ENCODE measurements around the gene FKBP9. TPM values are rescaled to one million over a fixed set of nuclear protein-coding genes. Genes with fewer than 3 reads are reported as not detected.
"Not testable (repeated sequence)": the region's sequence is repeated elsewhere in the genome, so short reads cannot be mapped to it uniquely, and the experiment has no call there.

The FKBP9 gene
- not detected for total RNA-seq

GRCh38 chr7:32957326-32958045, at the start of gene FKBP9:
TSS of gene FKBP9 (plus strand) at chr7:32957440. CDS start at chr7:32957574, 134 bp downstream.
- DNase-seq, result no peak

DNA sequence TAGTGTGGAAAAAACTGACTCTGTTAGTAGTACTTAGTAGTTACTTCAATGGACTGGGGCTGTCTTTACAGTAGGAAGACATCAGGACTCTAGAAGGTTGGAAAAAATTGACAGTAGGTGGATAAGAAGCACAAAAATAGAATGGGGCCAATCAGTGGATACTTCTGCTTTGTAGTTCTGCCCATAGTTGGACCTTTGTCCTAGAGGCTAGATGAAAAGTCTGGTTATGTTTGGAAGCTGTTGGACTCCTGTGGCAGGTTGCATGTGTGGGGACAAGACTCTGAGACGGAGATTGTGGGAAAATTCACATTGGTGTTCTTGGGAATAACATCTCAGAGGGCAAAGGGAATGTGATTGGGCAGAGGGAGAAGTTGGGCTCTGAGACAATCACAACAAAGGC, 47.0 kb upstream of the FKBP9 start:
- DNase-seq, result no peak

DNA sequence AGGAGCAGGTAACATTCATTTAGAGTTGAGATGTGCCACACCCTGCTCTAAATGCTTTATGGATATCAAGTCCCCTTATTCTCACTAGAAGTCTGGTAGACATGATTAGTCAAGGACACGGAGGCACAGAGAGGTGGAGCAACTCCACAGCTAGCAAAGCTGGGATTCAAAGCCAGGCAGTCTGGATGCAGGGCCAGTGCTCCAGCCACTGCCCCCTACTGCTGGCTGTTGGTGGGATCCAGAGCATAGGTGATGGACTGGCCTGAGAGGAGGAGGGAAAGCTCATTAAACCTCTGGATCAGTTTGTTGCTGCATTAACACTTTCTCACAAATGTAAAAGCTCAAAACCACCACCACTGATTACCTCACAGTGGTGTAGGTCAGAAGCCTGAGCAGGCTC, 43.1 kb upstream of the FKBP9 start:
- DNase-seq, result no peak

DNA sequence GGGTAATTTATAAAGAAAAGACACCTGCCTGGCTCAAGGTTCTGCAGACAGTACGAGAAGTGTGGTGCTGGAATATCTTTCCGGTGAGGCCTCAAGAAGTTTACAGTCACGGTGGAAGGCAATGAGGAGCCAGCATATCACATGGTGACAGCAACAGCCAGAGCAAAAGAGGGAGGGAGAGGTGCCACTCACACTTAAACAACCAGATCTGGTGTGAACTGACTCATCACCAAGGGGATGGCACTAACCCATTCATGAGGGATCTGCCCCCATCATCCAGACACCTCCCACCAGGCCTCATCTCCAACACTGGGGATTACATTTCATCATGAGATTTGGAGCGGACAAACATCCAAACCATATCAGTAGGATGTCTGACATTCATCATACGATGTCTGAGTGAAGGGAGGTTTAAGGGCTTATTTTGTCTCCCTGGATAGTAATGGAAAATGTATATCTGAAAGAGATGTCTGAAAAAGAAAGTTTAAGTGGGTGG, 42.2 kb upstream of the FKBP9 start:
- DNase-seq, result no peak

GRCh38 chr7:32916006-32916405, 41.2 kb upstream of the FKBP9 start:
- DNase-seq, result no peak

GRCh38 chr7:32916994-32917393, 40.2 kb upstream of the FKBP9 start:
- DNase-seq, result not testable (repeated sequence)

GRCh38 chr7:32921896-32922295, 35.3 kb upstream of the FKBP9 start:
- DNase-seq, result no peak

- no peak for DNase-seq
Observed at GRCh38 chr7:32928785-32929298, 28.4 kb upstream of the FKBP9 start.

GRCh38 chr7:32929430-32930143, 27.7 kb upstream of the FKBP9 start:
- no peak for DNase-seq

- no peak for DNase-seq
Observed at GRCh38 chr7:32930378-32930777, 26.9 kb upstream of the FKBP9 start.

GRCh38 chr7:32935558-32935957, 21.7 kb upstream of the FKBP9 start:
- no peak for DNase-seq

DNA sequence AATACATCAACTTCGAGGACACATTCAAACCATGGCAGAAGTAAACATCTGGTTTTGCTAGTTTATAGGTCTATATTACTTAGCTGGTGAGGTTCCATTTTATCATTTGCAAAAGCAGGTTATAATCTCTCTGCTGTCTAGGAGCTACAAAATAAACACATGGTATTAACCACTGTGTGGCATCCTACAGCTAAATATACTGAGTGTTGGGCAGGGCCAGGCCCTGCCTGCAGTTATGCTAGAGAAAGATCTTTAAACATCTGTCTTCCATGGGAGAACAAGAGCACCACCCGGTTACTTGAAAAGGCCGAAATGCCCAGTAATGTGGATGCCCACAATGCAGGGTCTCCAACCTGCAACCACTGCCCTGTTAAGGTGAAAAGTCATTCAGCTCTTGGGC, 20.6 kb upstream of the FKBP9 start:
- no peak for DNase-seq

DNA sequence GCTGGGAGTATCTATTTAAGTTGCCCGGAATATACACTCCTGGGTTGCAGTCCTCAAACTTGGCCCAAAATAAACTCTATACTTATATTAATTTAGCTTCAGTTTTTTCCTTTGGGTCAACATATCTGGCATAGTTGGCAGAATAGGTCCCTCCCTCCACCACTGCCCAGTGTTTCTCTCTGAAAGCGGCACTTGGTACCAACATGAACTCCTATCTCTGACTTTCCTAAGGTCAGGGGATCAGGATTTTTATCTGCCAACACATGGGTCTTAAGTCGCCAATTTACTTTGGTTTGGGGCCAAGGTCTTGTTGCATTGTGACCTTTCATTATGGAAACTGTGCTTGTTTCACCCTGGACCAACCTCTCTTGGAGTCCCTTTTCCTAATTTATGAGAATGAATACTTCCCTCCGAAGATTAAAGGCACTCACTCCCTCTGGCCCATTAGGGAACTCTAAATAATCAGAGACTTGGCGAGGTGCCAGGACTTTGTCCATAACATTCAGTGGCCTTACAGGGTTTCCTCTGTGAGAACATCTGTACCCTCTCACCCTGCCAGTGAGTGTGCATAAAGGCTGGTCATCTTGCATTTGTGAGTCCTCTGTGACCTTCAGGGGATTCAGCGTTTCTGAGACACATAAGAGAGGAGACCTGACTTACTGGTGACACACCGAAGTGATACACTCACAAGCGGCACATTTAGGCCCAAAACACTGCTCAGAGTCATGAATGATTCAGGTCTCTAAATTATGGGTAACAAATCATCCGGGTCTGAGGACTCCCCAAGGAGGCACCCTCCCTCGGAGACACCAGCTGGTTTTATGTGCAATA, 19.7 kb upstream of the FKBP9 start:
- no peak for DNase-seq

- no peak for DNase-seq
Observed at GRCh38 chr7:32941181-32941580, 16.1 kb upstream of the FKBP9 start.

- DNase-seq, result no peak
Observed at GRCh38 chr7:32941681-32942414, 15.4 kb upstream of the FKBP9 start.

GRCh38 chr7:32942415-32943251, 14.6 kb upstream of the FKBP9 start:
- DNase-seq, result peak; percentile 46

- DNase-seq, result no peak
Observed at GRCh38 chr7:32943252-32944030, 13.8 kb upstream of the FKBP9 start.

DNA sequence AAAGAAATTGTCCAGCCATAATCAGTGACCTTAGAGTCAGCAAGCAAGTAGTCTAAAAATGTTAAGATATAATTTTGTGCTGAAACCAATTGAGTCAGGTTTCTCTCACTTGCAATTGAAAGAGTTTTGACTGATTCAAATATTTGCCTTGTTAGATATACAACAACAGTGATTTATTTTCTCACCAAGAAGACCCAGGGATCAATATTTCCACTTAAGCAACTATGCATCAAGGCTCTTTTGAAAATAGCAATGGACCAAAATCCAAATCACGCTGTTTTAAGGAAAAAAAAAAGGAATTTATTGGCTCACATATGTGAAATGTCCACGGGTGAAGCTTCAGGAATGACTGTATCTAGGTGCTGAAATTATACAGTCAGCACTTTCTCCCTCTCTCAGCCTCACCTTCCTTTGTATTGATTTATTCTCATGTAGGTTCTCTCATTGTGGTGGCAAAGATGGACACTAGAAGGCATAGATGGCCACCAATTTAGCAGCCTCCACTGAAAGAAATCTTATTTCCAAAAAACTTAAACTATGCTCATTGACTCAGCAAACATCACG, 9.7 kb upstream of the FKBP9 start:
- DNase-seq, result no peak

- no peak for DNase-seq
Observed at GRCh38 chr7:32948202-32948601, 9.0 kb upstream of the FKBP9 start.

DNA sequence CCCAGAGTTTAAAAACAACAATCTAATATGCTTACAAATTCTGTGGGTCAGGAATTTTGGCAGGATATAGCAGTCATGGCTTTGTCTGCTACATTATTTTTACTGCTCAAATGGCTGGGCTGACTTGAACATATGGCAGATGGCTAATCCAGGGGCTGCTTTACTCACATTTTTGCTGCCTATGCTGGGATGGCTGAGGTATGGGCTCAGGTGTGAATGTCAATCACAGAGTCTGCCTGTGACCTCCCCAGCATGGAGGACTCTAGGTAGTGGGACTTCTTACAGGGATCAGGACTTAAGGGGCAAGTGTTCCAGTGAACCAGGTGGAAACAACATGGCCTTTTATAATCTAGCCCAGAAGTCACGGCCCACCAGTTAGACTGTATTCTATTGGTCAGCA, 4.4 kb upstream of the FKBP9 start:
- no peak for DNase-seq
